Mucosa of stomach (tissue), 1 donor: Measurements from ENCODE around the gene NSUN3.

Experiments
- H3K27me3 ChIP-seq: one replicate; pipeline ENCODE4 v1.7.0; 2013; ENCODE audit warnings: mild to moderate bottlenecking, low read length; ENCODE audit not compliant: control insufficient read depth, insufficient read depth
- H3K36me3 ChIP-seq: one replicate; pipeline ENCODE4 v1.7.0; 2013; ENCODE audit warnings: low read length; ENCODE audit not compliant: control insufficient read depth, insufficient read depth
- H3K4me1 ChIP-seq: one replicate; pipeline ENCODE4 v1.7.0; 2013; ENCODE audit warnings: mild to moderate bottlenecking, low read length; ENCODE audit not compliant: control insufficient read depth, insufficient read depth
- H3K4me3 ChIP-seq: one replicate; pipeline ENCODE4 v1.7.0; 2013; ENCODE audit warnings: low read length
- H3K9ac ChIP-seq: one replicate; pipeline ENCODE4 v1.7.0; 2013; ENCODE audit warnings: mild to moderate bottlenecking, low read length, moderate library complexity
- H3K9me3 ChIP-seq: one replicate; pipeline ENCODE4 v1.7.0; 2013; ENCODE audit warnings: mild to moderate bottlenecking, low read length, moderate library complexity; ENCODE audit not compliant: control insufficient read depth
- donor health status: Pancreatic carcinoma.

Gene NSUN3

DNA sequence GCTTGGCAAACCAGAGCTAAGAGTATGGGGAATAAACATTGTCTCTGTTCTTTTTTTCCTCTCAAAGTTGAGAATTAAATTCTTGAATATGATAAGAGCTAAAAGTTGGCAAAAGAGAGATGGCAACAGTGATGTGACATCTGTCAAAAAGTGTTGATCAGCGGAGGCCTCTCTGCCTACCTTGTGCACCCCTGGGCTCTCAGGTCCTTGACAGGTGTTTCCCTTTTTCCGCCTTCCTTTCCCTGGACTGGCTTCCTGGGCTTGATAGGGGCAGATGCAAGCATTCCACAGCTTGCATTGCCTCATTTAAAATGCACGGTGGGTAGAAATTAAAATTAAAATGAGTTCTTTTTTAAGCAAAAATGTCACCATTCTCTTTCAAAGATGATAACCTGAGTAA, 84.2 kb downstream of the NSUN3 start:
- Histone ChIP-seq H3K4me1 (no peaks in the 10 kb centered on the region), H3K27me3 (no peaks in the 10 kb centered on the region), H3K4me3 (no peak overlapping the region), H3K36me3 (no peaks in the 10 kb centered on the region), H3K9me3 (no peaks in the 10 kb centered on the region), H3K9ac (no peak overlapping the region)

DNA sequence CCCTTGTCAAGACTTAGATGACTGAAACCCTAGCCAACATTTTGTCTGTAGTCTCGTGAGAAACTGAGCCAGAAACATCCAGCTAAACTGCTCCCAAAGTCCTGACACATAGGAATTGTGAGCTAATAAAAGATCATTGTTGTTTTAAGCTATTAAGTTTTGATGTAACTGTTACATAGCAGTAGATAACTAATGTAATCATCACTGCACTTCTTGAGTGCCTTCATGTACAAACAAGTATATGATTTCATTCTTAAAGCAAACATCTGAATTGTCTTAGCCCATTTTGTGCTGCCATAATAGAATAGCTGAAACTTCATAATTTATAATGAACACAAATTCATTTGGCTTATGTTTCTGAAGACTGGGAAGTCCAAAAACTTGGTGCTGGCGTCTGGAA, 87.3 kb downstream of the NSUN3 start:
- Histone ChIP-seq H3K4me1 (no peaks in the 10 kb centered on the region), H3K4me3 (no peak overlapping the region), H3K36me3 (no peaks in the 10 kb centered on the region), H3K9ac (no peak overlapping the region), H3K27me3 (no peaks in the 10 kb centered on the region), H3K9me3 (no peaks in the 10 kb centered on the region)

DNA sequence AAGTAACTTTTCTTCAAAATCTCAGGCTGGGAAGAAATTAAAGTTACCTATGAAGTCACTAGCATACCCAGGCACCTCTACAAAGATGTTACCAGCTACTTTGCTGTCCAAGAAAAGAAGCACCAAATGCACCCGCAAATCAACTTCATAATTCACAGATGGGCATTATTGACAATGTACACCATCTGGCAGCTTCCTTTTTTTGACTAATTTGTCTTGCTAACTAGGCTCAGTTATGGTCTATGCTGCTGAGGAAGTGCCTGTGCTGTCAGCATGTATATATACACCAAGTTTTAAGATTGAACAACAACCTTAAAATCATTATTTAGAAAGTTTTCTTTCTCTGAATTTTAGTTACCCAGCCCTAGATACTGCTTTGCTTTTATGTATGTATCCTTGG, 93.8 kb downstream of the NSUN3 start:
- Histone ChIP-seq H3K9ac (no peak overlapping the region), H3K4me1 (no peaks in the 10 kb centered on the region), H3K9me3 (no peaks in the 10 kb centered on the region), H3K36me3 (no peaks in the 10 kb centered on the region), H3K4me3 (no peak overlapping the region), H3K27me3 (no peaks in the 10 kb centered on the region)

DNA sequence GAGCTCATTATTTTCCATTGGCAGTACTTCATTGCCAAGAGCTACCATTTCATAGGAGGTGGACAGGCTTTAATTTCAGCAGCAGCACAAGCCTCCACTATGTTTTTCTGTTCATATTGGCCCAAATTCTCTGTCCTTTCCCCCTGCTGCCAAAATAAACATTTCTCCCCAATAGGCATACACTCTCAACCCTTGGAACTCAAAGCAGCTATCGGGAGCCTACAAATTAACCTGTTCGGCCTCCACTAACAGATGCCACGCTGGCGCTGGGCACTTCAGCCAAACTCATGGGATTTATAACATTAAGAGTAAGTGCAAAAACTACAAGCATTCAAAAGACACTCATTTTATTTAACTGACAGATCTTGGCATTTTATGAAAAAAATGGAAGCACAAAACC, 95.7 kb downstream of the NSUN3 start:
- no peak overlapping the region for H3K9ac ChIP-seq
- H3K9me3 ChIP-seq, result no peaks in the 10 kb centered on the region
- H3K27me3 ChIP-seq, result no peaks in the 10 kb centered on the region
- H3K36me3 ChIP-seq, result no peaks in the 10 kb centered on the region
- H3K4me3 ChIP-seq, result no peak overlapping the region
- no peaks in the 10 kb centered on the region for H3K4me1 ChIP-seq

DNA sequence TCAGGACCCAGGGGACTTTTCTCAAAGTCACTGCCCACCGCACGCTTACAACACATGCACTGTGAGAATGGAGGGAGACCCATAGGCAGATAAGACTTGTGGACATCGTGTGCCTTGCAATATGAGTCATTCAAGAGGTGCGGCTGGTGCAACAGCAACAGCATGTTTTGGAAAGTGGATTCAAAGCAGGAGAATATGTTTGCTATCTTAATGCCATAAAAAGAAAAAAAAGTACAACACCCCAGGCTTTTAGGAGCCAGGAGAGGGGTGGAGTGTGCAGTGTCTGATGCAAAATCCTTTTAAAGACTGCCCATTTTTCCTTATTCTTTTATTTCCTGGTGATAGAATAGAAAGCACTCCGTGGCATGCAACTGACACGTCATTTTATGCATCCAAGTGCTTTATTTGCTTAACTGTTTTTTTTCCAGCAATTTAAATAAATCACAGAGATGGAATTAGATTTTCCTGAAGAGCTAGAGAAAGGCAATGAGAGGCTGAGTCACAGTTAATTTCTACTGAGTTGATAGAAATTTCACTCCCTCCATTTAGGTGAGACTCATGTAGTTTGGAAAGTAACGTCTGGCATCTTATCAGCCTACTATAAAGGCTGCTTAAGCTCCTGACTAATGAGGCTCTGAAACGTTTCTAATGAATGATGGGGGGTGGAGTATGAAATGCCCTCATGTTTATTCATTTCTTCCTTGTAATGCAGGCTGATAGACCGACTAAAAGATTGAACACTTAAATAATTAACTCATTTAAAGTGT, 96.4 kb downstream of the NSUN3 start:
- no peaks in the 10 kb centered on the region for H3K36me3 ChIP-seq
- no peak overlapping the region for H3K4me3 ChIP-seq
- no peaks in the 10 kb centered on the region for H3K27me3 ChIP-seq
- H3K9ac ChIP-seq, result no peak overlapping the region
- no peaks in the 10 kb centered on the region for H3K4me1 ChIP-seq
- H3K9me3 ChIP-seq, result no peaks in the 10 kb centered on the region

DNA sequence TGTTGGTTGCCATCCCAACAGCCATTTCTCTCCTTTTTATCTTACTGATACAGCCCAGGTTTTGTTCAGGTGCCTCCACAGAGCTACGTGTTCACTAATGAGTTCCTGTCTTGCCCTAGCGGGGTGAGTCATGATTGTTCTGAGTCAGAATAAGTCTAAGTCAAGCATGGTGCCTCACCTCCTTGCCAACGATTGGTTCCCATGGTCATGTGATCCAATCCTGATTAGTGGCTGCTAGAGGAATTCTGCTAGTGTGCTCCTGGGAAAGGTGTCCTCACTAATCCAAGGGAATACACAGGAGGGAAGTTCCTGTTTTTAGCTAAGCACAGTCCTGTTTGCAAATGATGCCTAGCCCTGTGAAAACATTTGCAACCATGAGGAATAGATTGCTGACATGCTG, 99.8 kb downstream of the NSUN3 start:
- Histone ChIP-seq H3K9ac (no peak overlapping the region), H3K4me3 (no peak overlapping the region), H3K36me3 (no peaks in the 10 kb centered on the region), H3K9me3 (no peaks in the 10 kb centered on the region), H3K4me1 (no peaks in the 10 kb centered on the region), H3K27me3 (no peaks in the 10 kb centered on the region)

DNA sequence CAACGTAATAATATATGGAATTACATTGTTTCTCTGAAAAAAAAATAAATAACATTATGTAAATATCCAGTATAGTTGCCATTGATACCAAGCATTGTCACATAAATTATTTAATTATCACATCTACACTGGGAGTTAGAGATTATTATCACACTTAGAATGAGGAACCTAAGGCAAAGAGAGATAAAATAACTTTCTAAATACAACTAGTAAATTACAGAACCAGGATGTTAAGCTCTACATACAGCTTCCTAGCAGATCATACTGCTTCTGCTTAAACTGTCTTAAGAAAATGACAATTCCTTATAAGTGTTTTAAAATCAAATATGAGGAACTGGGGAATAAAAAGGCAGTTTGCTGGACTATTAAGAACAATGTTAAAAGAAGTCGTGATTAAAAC, 104.5 kb downstream of the NSUN3 start:
- no peak overlapping the region for H3K9ac ChIP-seq
- no peaks in the 10 kb centered on the region for H3K36me3 ChIP-seq
- no peak overlapping the region for H3K4me3 ChIP-seq
- no peaks in the 10 kb centered on the region for H3K27me3 ChIP-seq
- H3K9me3 ChIP-seq, result no peaks in the 10 kb centered on the region
- H3K4me1 ChIP-seq, result no peaks in the 10 kb centered on the region

DNA sequence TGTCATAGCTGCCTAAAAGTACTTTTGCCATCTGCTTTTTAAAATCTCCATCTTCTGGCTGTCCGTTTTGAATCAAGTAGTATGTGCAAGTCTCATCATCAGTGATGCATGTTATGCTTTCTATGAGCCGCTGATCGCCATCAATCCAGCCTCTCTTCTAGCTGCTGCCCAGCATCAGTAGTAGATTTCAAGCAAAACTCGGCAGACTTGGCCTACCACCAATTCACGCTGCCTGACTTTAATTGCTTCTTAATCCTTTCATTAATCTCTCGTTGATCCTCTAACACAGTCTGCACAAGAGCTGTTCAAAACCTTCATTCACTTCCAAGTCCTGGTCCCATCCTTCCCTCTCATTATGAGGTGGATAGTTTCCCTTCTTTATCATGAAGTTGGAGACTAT, 104.9 kb downstream of the NSUN3 start:
- Histone ChIP-seq H3K4me1 (no peaks in the 10 kb centered on the region), H3K4me3 (no peak overlapping the region), H3K9me3 (no peaks in the 10 kb centered on the region), H3K36me3 (no peaks in the 10 kb centered on the region), H3K9ac (no peak overlapping the region), H3K27me3 (no peaks in the 10 kb centered on the region)

DNA sequence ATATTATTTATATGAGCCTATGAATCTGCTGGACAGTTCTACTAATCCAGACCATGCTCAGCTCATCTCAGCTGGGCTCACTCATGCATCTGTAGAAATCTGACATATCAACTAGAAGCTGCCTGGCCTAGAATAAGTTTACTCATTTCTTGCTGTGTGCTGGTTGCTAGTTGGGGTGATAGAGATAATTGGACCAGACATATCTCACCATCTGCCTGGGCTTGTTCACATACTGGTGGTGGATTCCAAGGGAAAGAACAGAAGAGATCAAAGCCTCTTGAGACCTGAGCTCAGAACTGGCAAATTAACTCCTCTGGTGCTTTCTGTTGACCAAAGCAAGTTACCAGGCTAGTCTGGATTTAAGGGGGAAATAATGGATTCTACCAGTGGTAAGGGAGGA, 109.1 kb downstream of the NSUN3 start:
- no peak overlapping the region for H3K4me3 ChIP-seq
- no peaks in the 10 kb centered on the region for H3K36me3 ChIP-seq
- no peaks in the 10 kb centered on the region for H3K27me3 ChIP-seq
- H3K9ac ChIP-seq, result no peak overlapping the region
- H3K9me3 ChIP-seq, result no peaks in the 10 kb centered on the region
- no peaks in the 10 kb centered on the region for H3K4me1 ChIP-seq

DNA sequence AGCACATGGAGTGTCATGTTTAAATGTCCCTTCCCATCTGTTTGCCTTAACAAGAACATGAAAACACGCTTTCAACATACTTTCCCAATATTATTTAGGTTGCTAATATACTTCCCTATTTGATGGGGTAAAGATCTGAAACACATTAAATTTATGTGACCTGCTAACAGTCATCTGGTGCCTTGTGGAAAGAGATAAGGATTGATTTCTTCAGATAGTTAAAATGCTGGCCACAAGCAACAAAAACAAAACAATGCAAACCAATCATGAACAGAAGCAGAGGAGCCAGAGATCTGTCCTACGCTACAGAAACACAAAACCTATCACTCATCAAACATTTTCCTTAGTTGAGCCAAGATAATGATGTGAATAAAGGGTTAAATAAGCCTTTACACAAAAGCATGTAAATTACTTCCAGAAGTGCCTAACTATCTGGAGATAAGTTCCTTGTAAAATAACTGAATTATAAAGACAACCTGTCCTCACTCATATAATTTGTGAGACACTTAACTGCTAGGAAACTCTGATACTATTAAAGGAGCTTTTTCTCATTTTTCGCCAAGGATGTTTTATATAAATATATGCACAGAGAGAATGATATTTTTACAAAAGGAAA, 109.9 kb downstream of the NSUN3 start:
- Histone ChIP-seq H3K9me3 (no peaks in the 10 kb centered on the region), H3K9ac (no peak overlapping the region), H3K36me3 (no peaks in the 10 kb centered on the region), H3K4me1 (no peaks in the 10 kb centered on the region), H3K4me3 (no peak overlapping the region), H3K27me3 (no peaks in the 10 kb centered on the region)

DNA sequence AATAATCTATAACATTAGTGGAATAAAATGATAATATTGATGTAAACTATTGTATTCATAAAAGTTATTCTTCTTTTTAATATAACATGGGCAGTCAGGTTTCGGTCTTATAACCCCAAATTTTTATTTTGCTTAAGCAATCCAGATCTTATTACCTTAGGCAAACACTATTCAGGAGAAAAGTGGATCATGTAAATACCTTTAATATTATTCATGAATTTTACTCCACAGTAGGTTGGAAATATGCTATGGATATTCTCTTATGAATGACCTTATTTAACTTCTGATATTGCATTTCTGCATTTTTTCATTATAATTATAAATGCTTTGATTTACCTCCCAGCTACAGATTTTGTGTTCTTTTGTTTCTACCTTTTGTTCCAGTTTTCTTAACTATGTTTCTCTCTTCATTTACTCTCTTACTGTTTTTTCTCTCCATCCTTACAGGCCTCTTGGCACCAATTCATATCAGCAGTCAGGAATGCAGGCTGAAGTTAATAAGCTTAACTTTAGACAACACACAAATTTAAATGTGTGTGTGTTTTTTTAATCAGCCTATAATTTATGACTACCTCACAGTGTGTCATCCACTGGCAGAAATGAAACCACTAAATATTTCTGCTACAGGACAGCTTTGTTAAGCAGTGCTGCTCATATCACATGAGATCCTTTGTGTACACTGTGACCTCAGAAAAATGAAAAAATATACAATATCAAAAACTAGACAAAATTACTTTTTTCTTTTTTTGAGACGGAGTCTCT, 111.0 kb downstream of the NSUN3 start:
- no peaks in the 10 kb centered on the region for H3K36me3 ChIP-seq
- H3K9me3 ChIP-seq, result no peaks in the 10 kb centered on the region
- H3K9ac ChIP-seq, result no peak overlapping the region
- H3K4me1 ChIP-seq, result no peaks in the 10 kb centered on the region
- H3K27me3 ChIP-seq, result no peaks in the 10 kb centered on the region
- no peak overlapping the region for H3K4me3 ChIP-seq

DNA sequence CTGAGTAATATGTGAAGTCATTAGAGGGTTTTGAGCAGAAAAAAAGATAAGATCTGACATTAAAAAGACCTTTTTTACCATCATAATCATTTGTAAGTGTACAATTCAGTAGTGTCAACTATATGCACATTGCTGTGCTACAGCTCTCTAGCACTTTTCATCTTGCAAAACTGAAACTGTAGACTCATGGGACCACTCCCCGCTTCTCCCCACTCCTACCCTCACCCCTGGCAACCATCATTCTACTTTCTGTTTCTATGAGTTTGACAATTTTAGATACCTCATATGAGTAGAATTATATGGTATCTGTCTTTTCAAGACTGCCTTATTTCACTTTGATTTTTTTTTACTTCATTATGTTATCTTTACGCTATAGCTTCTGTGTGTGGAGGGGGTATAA, 112.8 kb downstream of the NSUN3 start:
- no peak overlapping the region for H3K4me3 ChIP-seq
- H3K36me3 ChIP-seq, result no peaks in the 10 kb centered on the region
- no peaks in the 10 kb centered on the region for H3K27me3 ChIP-seq
- H3K9me3 ChIP-seq, result no peaks in the 10 kb centered on the region
- no peaks in the 10 kb centered on the region for H3K4me1 ChIP-seq
- H3K9ac ChIP-seq, result no peak overlapping the region
